Measurements from ENCODE around the gene USH1C.

USH1C gene

GRCh38 chr11:17510507-17511206, 33.6 kb downstream of the USH1C start:
- in situ Hi-C loops (cut with MboI; ENCODE audit: low sequenced_read_pairs), result loop anchor here (25.0 kb wide), 1 partner anchor 123 kb away; the partner anchor contains the start of gene KCNJ11

- in situ Hi-C loops (cut with MboI; ENCODE audit: low sequenced_read_pairs), result loop anchor here (25.0 kb wide), 1 partner anchor 121 kb away; the partner anchor contains the start of gene KCNJ11
Measured at GRCh38 chr11:17508791-17509190, 35.4 kb downstream of the USH1C start.

- in situ Hi-C loops (cut with MboI; ENCODE audit: low sequenced_read_pairs), result loop anchor here (25.0 kb wide), 1 partner anchor 121 kb away; the partner anchor contains the start of gene KCNJ11
Measured at GRCh38 chr11:17508306-17508705, 35.9 kb downstream of the USH1C start.

- in situ Hi-C loops (cut with MboI; ENCODE audit: low sequenced_read_pairs), result loop anchor here (25.0 kb wide), 1 partner anchor 120 kb away; the partner anchor contains the start of gene KCNJ11
Measured at GRCh38 chr11:17507773-17508172, 36.4 kb downstream of the USH1C start.

GRCh38 chr11:17506942-17507341, 37.3 kb downstream of the USH1C start:
- in situ Hi-C loops (cut with MboI; ENCODE audit: low sequenced_read_pairs), result loop anchor here (25.0 kb wide), 1 partner anchor 120 kb away; the partner anchor contains the start of gene KCNJ11

- in situ Hi-C loops (cut with MboI; ENCODE audit: low sequenced_read_pairs), result loop anchor here (25.0 kb wide), 1 partner anchor 119 kb away; the partner anchor contains the start of gene KCNJ11
Measured at GRCh38 chr11:17506314-17506713, 37.9 kb downstream of the USH1C start.

- in situ Hi-C loops (cut with MboI; ENCODE audit: low sequenced_read_pairs), result loop anchor here (25.0 kb wide), 1 partner anchor 118 kb away; the partner anchor contains the start of gene KCNJ11
Measured at GRCh38 chr11:17505146-17505545, 39.1 kb downstream of the USH1C start.

GRCh38 chr11:17504330-17505107, 39.7 kb downstream of the USH1C start:
- in situ Hi-C loops (cut with MboI; ENCODE audit: low sequenced_read_pairs), result loop anchor here (25.0 kb wide), 1 partner anchor 117 kb away; the partner anchor contains the start of gene KCNJ11

- in situ Hi-C loops (cut with MboI; ENCODE audit: low sequenced_read_pairs), result loop anchor here (25.0 kb wide), 1 partner anchor 115 kb away; the partner anchor contains the start of gene KCNJ11
Measured at GRCh38 chr11:17502630-17503029, 41.6 kb downstream of the USH1C start.

- in situ Hi-C loops (cut with MboI; ENCODE audit: low sequenced_read_pairs), result loop anchor here (25.0 kb wide), 1 partner anchor 113 kb away; the partner anchor contains the start of gene KCNJ11
Measured at GRCh38 chr11:17500673-17501072, 43.5 kb downstream of the USH1C start.

GRCh38 chr11:17498475-17498874, 45.7 kb downstream of the USH1C start:
- in situ Hi-C loops (cut with MboI; ENCODE audit: low sequenced_read_pairs), result no loop called here

GRCh38 chr11:17498058-17498457, 46.2 kb downstream of the USH1C start:
- in situ Hi-C loops (cut with MboI; ENCODE audit: low sequenced_read_pairs), result no loop called here

GRCh38 chr11:17496406-17496805, 47.8 kb downstream of the USH1C start:
- in situ Hi-C loops (cut with MboI; ENCODE audit: low sequenced_read_pairs), result no loop called here

GRCh38 chr11:17494019-17494418, 50.2 kb downstream of the USH1C start:
- in situ Hi-C loops (cut with MboI; ENCODE audit: low sequenced_read_pairs), result no loop called here

GRCh38 chr11:17490938-17491337, 53.3 kb downstream of the USH1C start:
- in situ Hi-C loops (cut with MboI; ENCODE audit: low sequenced_read_pairs), result no loop called here

GRCh38 chr11:17490232-17490631, 54.0 kb downstream of the USH1C start:
- in situ Hi-C loops (cut with MboI; ENCODE audit: low sequenced_read_pairs), result no loop called here

GRCh38 chr11:17489751-17490150, 54.5 kb downstream of the USH1C start:
- in situ Hi-C loops (cut with MboI; ENCODE audit: low sequenced_read_pairs), result no loop called here

- in situ Hi-C loops (cut with MboI; ENCODE audit: low sequenced_read_pairs), result no loop called here
Measured at GRCh38 chr11:17488563-17488962, 55.7 kb downstream of the USH1C start.

- in situ Hi-C loops (cut with MboI; ENCODE audit: low sequenced_read_pairs), result no loop called here
Measured at GRCh38 chr11:17486646-17487045, 57.6 kb downstream of the USH1C start.

- in situ Hi-C loops (cut with MboI; ENCODE audit: low sequenced_read_pairs), result no loop called here
Measured at GRCh38 chr11:17483505-17483904, 60.7 kb downstream of the USH1C start.

- in situ Hi-C loops (cut with MboI; ENCODE audit: low sequenced_read_pairs), result no loop called here
Measured at GRCh38 chr11:17481905-17482304, 62.3 kb downstream of the USH1C start.

Measured in hTERT RPE-1 (cell line).